ENCODE results near the gene LCN1.

LCN1 gene

GRCh38 chr9:135490980-135491464, 30.2 kb upstream of the LCN1 start:
- Histone ChIP-seq H3K4me3 (ENCODE audit: low read depth in 1 of 2, low read length in 1 of 2) (no peak overlapping the region), H3K9me3 (no peaks in the 10 kb centered on the region), H3K4me1 (ENCODE audit: control insufficient read depth in 1 of 2, insufficient read depth in 1 of 2, low read depth in 1 of 2, low read length in 1 of 2) (no peaks in the 10 kb centered on the region), H3K27me3 (no peaks in the 10 kb centered on the region), H3K36me3 (no peaks in the 10 kb centered on the region), H3K27ac (no peak overlapping the region)
- TF ChIP-seq CTCF (IDR thresholded peaks at IDR 0.05) = no peak

GRCh38 chr9:135491764-135492163, 29.5 kb upstream of the LCN1 start:
- Histone ChIP-seq H3K27me3 (no peaks in the 10 kb centered on the region), H3K4me1 (ENCODE audit: control insufficient read depth in 1 of 2, insufficient read depth in 1 of 2, low read depth in 1 of 2, low read length in 1 of 2) (no peaks in the 10 kb centered on the region), H3K4me3 (ENCODE audit: low read depth in 1 of 2, low read length in 1 of 2) (no peak overlapping the region), H3K27ac (no peak overlapping the region), H3K9me3 (no peaks in the 10 kb centered on the region), H3K36me3 (no peaks in the 10 kb centered on the region)
- TF ChIP-seq CTCF (IDR thresholded peaks at IDR 0.05) = no peak

GRCh38 chr9:135492886-135493669, 28.2 kb upstream of the LCN1 start:
- Histone ChIP-seq H3K27me3 (no peaks in the 10 kb centered on the region), H3K4me1 (ENCODE audit: control insufficient read depth in 1 of 2, insufficient read depth in 1 of 2, low read depth in 1 of 2, low read length in 1 of 2) (no peaks in the 10 kb centered on the region), H3K36me3 (no peaks in the 10 kb centered on the region), H3K4me3 (ENCODE audit: low read depth in 1 of 2, low read length in 1 of 2) (no peak overlapping the region), H3K27ac (no peak overlapping the region), H3K9me3 (no peaks in the 10 kb centered on the region)
- no peak for TF ChIP-seq CTCF (IDR thresholded peaks at IDR 0.05)

- Histone ChIP-seq H3K4me1 (ENCODE audit: control insufficient read depth in 1 of 2, insufficient read depth in 1 of 2, low read depth in 1 of 2, low read length in 1 of 2) (peaks cover 8% of the 10 kb centered on the region in 2 experiments), H3K36me3 (no peaks in the 10 kb centered on the region), H3K4me3 (ENCODE audit: low read depth in 1 of 2, low read length in 1 of 2) (no peak overlapping the region), H3K27ac (no peak overlapping the region), H3K9me3 (no peaks in the 10 kb centered on the region), H3K27me3 (peaks cover 15% of the 10 kb centered on the region)
- TF ChIP-seq CTCF (IDR thresholded peaks at IDR 0.05) = no peak
These were observed 26.3 kb upstream of the LCN1 start for GRCh38 chr9:135494791-135495559.

GRCh38 chr9:135498381-135499126, 22.7 kb upstream of the LCN1 start:
- Histone ChIP-seq H3K9me3 (no peaks in the 10 kb centered on the region), H3K27me3 (peaks cover 15% of the 10 kb centered on the region), H3K36me3 (peaks cover 7% of the 10 kb centered on the region), H3K27ac (no peak overlapping the region), H3K4me3 (ENCODE audit: low read depth in 1 of 2, low read length in 1 of 2) (peak overlapping the region in 1 of 2 experiments; percentile 75), H3K4me1 (ENCODE audit: control insufficient read depth in 1 of 2, insufficient read depth in 1 of 2, low read depth in 1 of 2, low read length in 1 of 2) (peaks cover 19 to 22% of the 10 kb centered on the region in 2 experiments)
- no peak for TF ChIP-seq CTCF (IDR thresholded peaks at IDR 0.05)

Data from neutrophil (primary cell).